ENCODE measurements around the gene EFNA4.

EFNA4 gene

GRCh38 chr1:155073377-155074242 is 10.1 kb downstream of the EFNA4 start:
- no peak overlapping the region for H3K4me3 ChIP-seq (ENCODE audit: low read length)
- H3K36me3 ChIP-seq (ENCODE audit: control insufficient read depth, insufficient read depth, low read length): no peaks in the 10 kb centered on the region
- peaks cover 33% of the 10 kb centered on the region for H3K4me1 ChIP-seq (ENCODE audit: control insufficient read depth, insufficient read depth, low read length)
- peaks cover 5% of the 10 kb centered on the region for H3K27me3 ChIP-seq (ENCODE audit: control insufficient read depth, insufficient read depth, low read length)
- no peaks in the 10 kb centered on the region for H3K9me3 ChIP-seq (ENCODE audit: control insufficient read depth, low read length)
- no peak overlapping the region for H3K9ac ChIP-seq (ENCODE audit: low read length)

GRCh38 chr1:155075535-155075934 is 12.0 kb downstream of the EFNA4 start:
- Histone ChIP-seq H3K27me3 (ENCODE audit: control insufficient read depth, insufficient read depth, low read length) (peaks cover 21% of the 10 kb centered on the region), H3K4me3 (ENCODE audit: low read length) (no peak overlapping the region), H3K9ac (ENCODE audit: low read length) (no peak overlapping the region), H3K36me3 (ENCODE audit: control insufficient read depth, insufficient read depth, low read length) (no peaks in the 10 kb centered on the region), H3K9me3 (ENCODE audit: control insufficient read depth, low read length) (no peaks in the 10 kb centered on the region), H3K4me1 (ENCODE audit: control insufficient read depth, insufficient read depth, low read length) (peaks cover 41% of the 10 kb centered on the region)

GRCh38 chr1:155076371-155076770 is 12.8 kb downstream of the EFNA4 start:
- Histone ChIP-seq H3K9me3 (ENCODE audit: control insufficient read depth, low read length) (no peaks in the 10 kb centered on the region), H3K4me1 (ENCODE audit: control insufficient read depth, insufficient read depth, low read length) (peaks cover 44% of the 10 kb centered on the region), H3K4me3 (ENCODE audit: low read length) (no peak overlapping the region), H3K36me3 (ENCODE audit: control insufficient read depth, insufficient read depth, low read length) (no peaks in the 10 kb centered on the region), H3K9ac (ENCODE audit: low read length) (no peak overlapping the region), H3K27me3 (ENCODE audit: control insufficient read depth, insufficient read depth, low read length) (peaks cover 30% of the 10 kb centered on the region)

- H3K4me3 ChIP-seq (ENCODE audit: low read length): no peak overlapping the region
- no peaks in the 10 kb centered on the region for H3K9me3 ChIP-seq (ENCODE audit: control insufficient read depth, low read length)
- peaks cover 48% of the 10 kb centered on the region for H3K4me1 ChIP-seq (ENCODE audit: control insufficient read depth, insufficient read depth, low read length)
- peaks cover 37% of the 10 kb centered on the region for H3K27me3 ChIP-seq (ENCODE audit: control insufficient read depth, insufficient read depth, low read length)
- no peaks in the 10 kb centered on the region for H3K36me3 ChIP-seq (ENCODE audit: control insufficient read depth, insufficient read depth, low read length)
- no peak overlapping the region for H3K9ac ChIP-seq (ENCODE audit: low read length)
Observed at GRCh38 chr1:155077346-155077745, 13.8 kb downstream of the EFNA4 start.

GRCh38 chr1:155077758-155078445 is 14.4 kb downstream of the EFNA4 start:
- no peaks in the 10 kb centered on the region for H3K36me3 ChIP-seq (ENCODE audit: control insufficient read depth, insufficient read depth, low read length)
- H3K4me1 ChIP-seq (ENCODE audit: control insufficient read depth, insufficient read depth, low read length): peaks cover 54% of the 10 kb centered on the region
- H3K4me3 ChIP-seq (ENCODE audit: low read length): no peak overlapping the region
- H3K27me3 ChIP-seq (ENCODE audit: control insufficient read depth, insufficient read depth, low read length): peaks cover 39% of the 10 kb centered on the region
- no peak overlapping the region for H3K9ac ChIP-seq (ENCODE audit: low read length)
- no peaks in the 10 kb centered on the region for H3K9me3 ChIP-seq (ENCODE audit: control insufficient read depth, low read length)

GRCh38 chr1:155078469-155079209 is 15.1 kb downstream of the EFNA4 start, which contains the start of gene EFNA3:
Gene EFNA3, plus strand, starts transcription at chr1:155078837. Its CDS starts 105 bp downstream, at chr1:155078942.
- H3K4me1 ChIP-seq (ENCODE audit: control insufficient read depth, insufficient read depth, low read length): peaks cover 61% of the 10 kb centered on the region
- peaks cover 47% of the 10 kb centered on the region for H3K27me3 ChIP-seq (ENCODE audit: control insufficient read depth, insufficient read depth, low read length)

GRCh38 chr1:155079210-155079486 is 15.6 kb downstream of the EFNA4 start:
- H3K9me3 ChIP-seq (ENCODE audit: control insufficient read depth, low read length): no peaks in the 10 kb centered on the region
- peaks cover 52% of the 10 kb centered on the region for H3K27me3 ChIP-seq (ENCODE audit: control insufficient read depth, insufficient read depth, low read length)
- peaks cover 66% of the 10 kb centered on the region for H3K4me1 ChIP-seq (ENCODE audit: control insufficient read depth, insufficient read depth, low read length)
- no peak overlapping the region for H3K9ac ChIP-seq (ENCODE audit: low read length)
- no peak overlapping the region for H3K4me3 ChIP-seq (ENCODE audit: low read length)
- no peaks in the 10 kb centered on the region for H3K36me3 ChIP-seq (ENCODE audit: control insufficient read depth, insufficient read depth, low read length)

More at GRCh38 chr1:155078469-155079209, 15.1 kb downstream of the EFNA4 start, which contains the start of gene EFNA3:
- Histone ChIP-seq H3K9me3 (ENCODE audit: control insufficient read depth, low read length) (no peaks in the 10 kb centered on the region), H3K9ac (ENCODE audit: low read length) (peak within 1 kb of the TSS; percentile 30), H3K36me3 (ENCODE audit: control insufficient read depth, insufficient read depth, low read length) (no peaks in the 10 kb centered on the region), H3K4me3 (ENCODE audit: low read length) (no peak within 1 kb of the TSS)

GRCh38 chr1:155079487-155080311 is 16.2 kb downstream of the EFNA4 start:
- H3K9me3 ChIP-seq (ENCODE audit: control insufficient read depth, low read length): no peaks in the 10 kb centered on the region
- no peak overlapping the region for H3K4me3 ChIP-seq (ENCODE audit: low read length)
- H3K36me3 ChIP-seq (ENCODE audit: control insufficient read depth, insufficient read depth, low read length): no peaks in the 10 kb centered on the region
- H3K4me1 ChIP-seq (ENCODE audit: control insufficient read depth, insufficient read depth, low read length): peaks cover 72% of the 10 kb centered on the region
- H3K9ac ChIP-seq (ENCODE audit: low read length): peak overlapping the region; percentile 30
- H3K27me3 ChIP-seq (ENCODE audit: control insufficient read depth, insufficient read depth, low read length): peaks cover 57% of the 10 kb centered on the region

- peaks cover 57% of the 10 kb centered on the region for H3K27me3 ChIP-seq (ENCODE audit: control insufficient read depth, insufficient read depth, low read length)
- H3K9ac ChIP-seq (ENCODE audit: low read length): no peak overlapping the region
- H3K4me1 ChIP-seq (ENCODE audit: control insufficient read depth, insufficient read depth, low read length): peaks cover 75% of the 10 kb centered on the region
- no peaks in the 10 kb centered on the region for H3K36me3 ChIP-seq (ENCODE audit: control insufficient read depth, insufficient read depth, low read length)
- no peaks in the 10 kb centered on the region for H3K9me3 ChIP-seq (ENCODE audit: control insufficient read depth, low read length)
- H3K4me3 ChIP-seq (ENCODE audit: low read length): no peak overlapping the region
Observed at GRCh38 chr1:155080312-155081228, 17.0 kb downstream of the EFNA4 start.

- Histone ChIP-seq H3K4me1 (ENCODE audit: control insufficient read depth, insufficient read depth, low read length) (peaks cover 83% of the 10 kb centered on the region), H3K36me3 (ENCODE audit: control insufficient read depth, insufficient read depth, low read length) (no peaks in the 10 kb centered on the region), H3K9me3 (ENCODE audit: control insufficient read depth, low read length) (no peaks in the 10 kb centered on the region), H3K9ac (ENCODE audit: low read length) (no peak overlapping the region), H3K4me3 (ENCODE audit: low read length) (no peak overlapping the region), H3K27me3 (ENCODE audit: control insufficient read depth, insufficient read depth, low read length) (peaks cover 57% of the 10 kb centered on the region)
Observed at GRCh38 chr1:155081472-155082300, 18.1 kb downstream of the EFNA4 start.

Data from mucosa of stomach (tissue), 1 donor.